ENCODE data around the gene MARF1. TPM values are rescaled to one million over a fixed set of nuclear protein-coding genes. Genes with fewer than 3 reads are reported as not detected.
A peak's percentile ranks its signal among the peaks of the same experiment; 100 is the strongest.
"Not testable (repeated sequence)": the region's sequence is repeated elsewhere in the genome, so short reads cannot be mapped to it uniquely, and the experiment has no call there.

The MARF1 gene
- total and polyA plus RNA-seq, 5 experiments from 2014 or later = 10.9 to 256 (median 18.2) TPM

DNA sequence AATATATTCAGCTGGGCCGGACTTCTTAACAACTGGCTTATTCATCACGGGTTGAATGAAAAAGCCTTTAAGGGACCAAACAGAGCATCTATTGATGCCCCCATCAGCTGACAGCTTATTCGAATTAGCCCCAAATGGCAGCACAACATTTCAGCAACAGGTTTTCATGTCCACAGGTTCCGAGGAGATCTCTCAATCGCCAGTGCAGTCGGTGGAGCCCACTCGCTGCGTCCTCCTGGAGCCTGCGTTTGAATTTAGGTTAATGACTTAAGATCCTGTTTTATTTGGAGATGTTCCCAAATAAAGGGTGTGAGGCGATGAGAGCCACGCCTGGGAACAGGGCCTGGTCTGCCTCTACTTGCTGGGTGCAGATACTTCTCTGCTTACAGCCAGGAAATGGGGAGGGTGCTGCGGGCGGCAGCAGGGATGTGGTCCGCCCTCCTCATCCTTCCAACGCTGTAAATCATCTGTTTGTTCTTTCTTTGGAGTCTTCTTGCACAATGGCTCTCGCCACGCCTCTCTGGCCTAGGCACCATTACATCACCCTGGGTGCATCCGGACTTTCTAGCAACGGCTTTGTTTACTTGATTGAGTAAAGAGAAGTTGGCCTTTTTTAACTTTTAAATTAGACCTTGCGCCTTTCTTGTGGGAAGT lies 29.7 kb upstream of the MARF1 start:
- POLR2A ChIA-PET = interaction anchor here (0.6 to 6.4 kb wide), 9 partner anchors 8 to 51 kb away, joined by 3 to 56 read pairs (median 5); partner anchors contain the start of genes MARF1 and NDE1
- H3K4me3 Mint-ChIP-seq = peak overlapping the region; percentile 58 to 86 (median 75)
- H3K36me3 Mint-ChIP-seq = peaks cover 0 to 64% (median 6%) of the 10 kb centered on the region in 3 donors
- peaks cover 31 to 59% (median 46%) of the 10 kb centered on the region in 4 donors for H3K4me1 Mint-ChIP-seq
- ATAC-seq (peak; percentile 90 to 96), DNase-seq (peak; percentile 50 to 94 (median 83))
- no peaks in the 10 kb centered on the region for H3K27me3 Mint-ChIP-seq
- no peaks in the 10 kb centered on the region for H3K9me3 Mint-ChIP-seq
- peak overlapping the region; percentile 89 to 99 (median 98) for H3K27ac Mint-ChIP-seq

DNA sequence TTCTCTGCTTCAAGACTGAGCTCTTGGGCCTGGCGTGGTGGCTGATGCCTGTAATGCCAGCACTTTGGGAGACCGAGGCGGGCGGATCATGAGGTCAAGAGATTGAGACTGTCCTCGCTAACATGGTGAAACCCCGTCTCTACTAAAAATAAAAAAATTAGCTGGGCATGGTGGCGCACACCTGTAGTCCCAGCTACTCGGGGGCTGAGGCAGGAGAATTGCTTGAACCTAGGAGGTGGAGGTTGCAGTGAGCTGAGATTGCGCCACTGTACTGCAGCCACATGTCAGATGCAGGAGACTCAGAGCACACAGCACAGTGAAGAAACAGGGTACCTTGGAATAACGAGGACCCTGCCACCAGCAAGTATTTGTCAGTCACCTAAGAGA lies 29.2 kb upstream of the MARF1 start:
- peaks cover 0 to 65% (median 8%) of the 10 kb centered on the region in 3 donors for H3K36me3 Mint-ChIP-seq
- H3K4me1 Mint-ChIP-seq = peaks cover 31 to 59% (median 46%) of the 10 kb centered on the region in 4 donors
- ATAC-seq = peak in 1 of 2 donors; percentile 2

DNA sequence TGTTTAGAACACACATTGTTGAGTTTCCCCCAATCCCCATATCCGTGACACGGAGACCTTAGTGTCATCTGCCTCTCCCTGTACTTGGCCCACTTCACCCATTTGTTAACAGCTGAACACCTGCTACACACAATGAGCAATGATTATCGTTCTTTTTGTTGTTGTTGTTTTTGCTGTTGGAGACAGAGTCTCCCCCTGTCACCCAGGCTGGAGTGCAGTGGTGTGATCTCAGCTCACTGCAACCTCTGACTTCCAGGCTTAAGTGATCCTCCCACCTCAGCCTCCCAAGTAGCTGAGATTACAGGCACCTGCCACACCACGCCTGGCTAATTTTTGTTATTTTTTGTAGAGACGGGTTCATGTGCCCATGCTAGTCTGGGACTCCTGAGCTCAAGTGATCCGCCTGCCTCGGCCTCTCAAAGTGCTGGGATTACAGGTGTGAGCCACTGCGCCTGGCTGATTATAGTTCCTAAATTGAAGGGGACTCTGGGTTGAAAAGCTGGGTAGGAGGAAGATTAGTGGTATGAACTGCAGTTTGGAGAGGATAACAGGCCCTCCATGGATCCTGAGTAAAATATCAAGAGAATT lies 28.7 kb upstream of the MARF1 start:
- H3K4me3 Mint-ChIP-seq = peak overlapping the region in 6 of 10 donors; percentile 16 to 70 (median 27)
- POLR2A ChIA-PET = interaction anchor here (0.5 to 6.4 kb wide), 9 partner anchors 12 to 87 kb away, joined by 3 to 56 read pairs (median 5); partner anchors contain the start of genes MARF1 and NDE1
- peak overlapping the region; percentile 89 to 99 (median 98) for H3K27ac Mint-ChIP-seq
- DNase-seq (no peak), ATAC-seq (no peak)
- peaks cover 29 to 56% (median 46%) of the 10 kb centered on the region in 4 donors for H3K4me1 Mint-ChIP-seq
- no peaks in the 10 kb centered on the region for H3K9me3 Mint-ChIP-seq
- peaks cover 0 to 66% (median 10%) of the 10 kb centered on the region in 3 donors for H3K36me3 Mint-ChIP-seq
- H3K27me3 Mint-ChIP-seq = no peaks in the 10 kb centered on the region

More for the DNA sequence above, 29.2 kb upstream of the MARF1 start:
- peak overlapping the region; percentile 89 to 99 (median 98) for H3K27ac Mint-ChIP-seq
- POLR2A ChIA-PET = interaction anchor here (0.5 to 6.4 kb wide), 9 partner anchors 13 to 87 kb away, joined by 3 to 56 read pairs (median 5); partner anchors contain the start of genes MARF1 and NDE1
- H3K9me3 Mint-ChIP-seq, H3K27me3 Mint-ChIP-seq, DNase-seq: not testable (repeated sequence)
- peak overlapping the region in 7 of 10 donors; percentile 24 to 86 (median 76) for H3K4me3 Mint-ChIP-seq

DNA sequence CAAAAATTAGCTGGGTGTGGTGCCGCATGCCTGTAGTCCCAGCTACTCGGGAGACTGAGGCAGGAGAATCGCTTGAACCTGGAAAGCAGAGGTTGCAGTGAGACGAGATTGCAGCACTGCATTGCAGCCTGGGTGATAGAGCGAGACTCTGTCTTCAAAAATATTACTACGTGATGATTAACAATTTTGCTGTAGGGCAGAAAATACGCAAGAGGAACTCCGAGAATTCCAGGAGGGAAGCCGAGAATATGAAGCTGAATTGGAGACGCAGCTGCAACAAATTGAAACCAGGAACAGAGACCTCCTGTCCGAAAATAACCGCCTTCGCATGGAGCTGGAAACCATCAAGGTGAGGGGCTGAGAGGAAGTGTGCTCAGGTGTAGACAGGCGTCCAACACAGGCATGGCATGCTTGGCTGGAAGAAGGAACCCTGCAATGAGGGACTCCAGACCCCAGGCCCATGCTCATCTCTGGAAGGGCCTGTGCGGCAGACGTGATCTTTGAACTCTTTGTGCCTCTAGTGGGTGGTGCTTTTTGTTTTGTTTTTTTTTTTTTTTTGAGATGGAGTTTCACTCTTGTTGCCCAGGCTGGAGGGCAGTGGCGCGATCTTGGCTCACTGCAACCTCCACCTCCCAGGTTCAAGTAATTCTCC lies 24.3 kb upstream of the MARF1 start:
- H3K27me3 Mint-ChIP-seq = no peaks in the 10 kb centered on the region
- DNase-seq (no peak), ATAC-seq (no peak)
- peak overlapping the region in 4 of 10 donors; percentile 20 to 51 (median 38) for H3K27ac Mint-ChIP-seq
- no peak overlapping the region for H3K4me3 Mint-ChIP-seq
- H3K9me3 Mint-ChIP-seq = no peaks in the 10 kb centered on the region
- H3K4me1 Mint-ChIP-seq = peaks cover 18 to 27% (median 18%) of the 10 kb centered on the region in 4 donors
- peaks cover 0 to 80% (median 19%) of the 10 kb centered on the region in 3 donors for H3K36me3 Mint-ChIP-seq
- POLR2A ChIA-PET = no interaction called here

DNA sequence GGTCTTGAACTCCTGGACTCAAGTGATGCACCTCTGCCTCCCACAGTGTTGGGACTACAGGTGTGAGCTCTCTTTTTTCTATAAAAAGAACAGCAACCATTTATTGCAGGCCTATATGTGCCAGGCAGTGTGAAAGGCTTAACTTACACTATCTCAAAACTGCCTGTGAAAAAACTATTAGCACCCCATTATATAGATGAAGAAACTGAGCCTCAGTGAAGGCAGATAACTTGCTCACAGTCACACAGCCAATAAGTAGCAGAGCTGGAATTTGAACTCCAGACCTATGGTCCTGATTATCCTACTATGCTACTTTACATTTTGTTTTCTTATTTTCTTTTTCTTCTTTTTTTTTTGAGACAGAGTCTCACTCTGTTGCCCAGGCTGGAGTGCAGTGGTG lies 22.2 kb upstream of the MARF1 start:
- no peaks in the 10 kb centered on the region for H3K27me3 Mint-ChIP-seq
- no peaks in the 10 kb centered on the region for H3K9me3 Mint-ChIP-seq
- no peak for DNase-seq
- POLR2A ChIA-PET = interaction anchor here (0.7 to 1.7 kb wide), 2 partner anchors 8 to 12 kb away, joined by 3 to 4 read pairs; no protein-coding TSS in a partner anchor
- H3K36me3 Mint-ChIP-seq = peaks cover 0 to 81% (median 16%) of the 10 kb centered on the region in 3 donors
- no peak for ATAC-seq
- no peak overlapping the region for H3K27ac Mint-ChIP-seq
- H3K4me3 Mint-ChIP-seq = no peak overlapping the region
- H3K4me1 Mint-ChIP-seq = peaks cover 18 to 33% (median 27%) of the 10 kb centered on the region in 4 donors

DNA sequence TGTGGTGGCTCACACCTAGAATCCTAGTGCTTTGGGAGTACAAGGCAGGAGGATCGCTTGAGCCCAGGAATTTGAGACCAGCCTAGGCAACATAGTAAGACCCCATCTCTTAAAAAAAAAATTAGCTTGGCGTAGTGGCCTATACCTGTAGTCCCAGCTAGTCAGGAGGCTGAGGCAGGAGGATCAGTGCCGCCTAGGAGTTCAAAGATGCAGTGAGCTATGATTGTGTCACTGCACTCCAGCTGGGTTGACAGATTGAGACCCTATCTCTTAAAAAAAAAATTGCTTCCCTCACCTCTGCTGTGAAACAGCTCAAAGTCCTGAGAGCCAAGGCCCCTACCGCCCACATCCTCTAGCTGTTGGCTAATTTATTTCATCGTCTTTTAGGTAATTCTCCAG lies 17.2 kb upstream of the MARF1 start:
- Mint-ChIP-seq H3K4me1 (peaks cover 29 to 68% (median 61%) of the 10 kb centered on the region in 4 donors), H3K4me3 (peak overlapping the region in 8 of 10 donors; percentile 8 to 69 (median 40)), H3K9me3 (no peaks in the 10 kb centered on the region), H3K36me3 (peaks cover 0 to 61% (median 3%) of the 10 kb centered on the region in 3 donors), H3K27me3 (no peaks in the 10 kb centered on the region), H3K27ac (peak overlapping the region; percentile 86 to 97 (median 96))
- DNase-seq (no peak), ATAC-seq (no peak)
- POLR2A ChIA-PET = interaction anchor here (0.7 to 5.8 kb wide), 5 partner anchors 10 to 24 kb away, joined by 3 to 59 read pairs (median 16); partner anchors contain the start of genes MARF1 and NDE1

DNA sequence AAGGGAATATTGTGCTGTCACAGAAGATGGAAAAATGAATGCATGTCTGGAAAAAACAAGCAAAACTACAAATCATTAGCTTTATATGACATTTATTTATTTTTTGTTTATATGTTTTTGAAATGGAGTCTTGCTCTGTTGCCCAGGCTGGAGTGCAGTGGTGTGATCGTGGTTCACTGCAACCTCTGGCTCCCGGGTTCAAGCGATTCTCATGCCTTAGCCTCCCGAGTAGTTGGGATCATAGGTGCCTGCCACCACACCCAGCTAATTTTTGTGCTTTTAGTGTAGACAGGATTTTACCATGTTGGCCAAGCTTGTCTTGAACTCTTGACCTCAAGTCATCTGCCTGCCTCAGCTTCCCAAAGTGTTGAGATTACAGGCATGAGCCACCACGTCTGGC lies 15.6 kb upstream of the MARF1 start:
- DNase-seq (no peak), ATAC-seq (no peak)
- no peaks in the 10 kb centered on the region for H3K27me3 Mint-ChIP-seq
- POLR2A ChIA-PET = interaction anchor here (0.6 to 5.8 kb wide), 6 partner anchors 12 to 84 kb away, joined by 3 to 59 read pairs (median 5); partner anchors contain the start of gene MARF1
- peak overlapping the region; percentile 38 to 83 (median 70) for H3K4me3 Mint-ChIP-seq
- no peaks in the 10 kb centered on the region for H3K9me3 Mint-ChIP-seq
- peaks cover 0 to 55% (median 0%) of the 10 kb centered on the region in 3 donors for H3K36me3 Mint-ChIP-seq
- peaks cover 28 to 82% (median 69%) of the 10 kb centered on the region in 4 donors for H3K4me1 Mint-ChIP-seq
- peak overlapping the region; percentile 86 to 97 (median 96) for H3K27ac Mint-ChIP-seq

DNA sequence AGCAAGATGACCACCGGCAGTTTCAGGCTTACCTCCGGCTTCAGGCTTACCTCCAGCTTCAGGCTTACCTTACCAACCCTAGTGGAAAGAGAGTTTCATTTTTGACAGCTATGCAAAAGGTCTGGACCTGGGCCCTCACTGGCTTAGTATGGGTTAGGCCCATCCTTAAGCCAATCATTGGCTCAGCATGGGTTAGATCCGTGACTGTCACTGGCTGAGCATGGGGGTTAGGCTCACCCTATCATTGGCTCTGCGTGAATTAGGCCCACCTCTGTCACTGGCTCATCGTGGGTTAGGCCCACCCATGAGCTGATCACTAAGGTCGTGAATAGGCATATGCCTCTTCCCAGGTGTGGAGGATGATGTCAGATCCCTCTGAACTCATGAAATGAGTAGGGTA lies 15.2 kb upstream of the MARF1 start:
- Mint-ChIP-seq H3K36me3 (peaks cover 0 to 55% (median 3%) of the 10 kb centered on the region in 3 donors), H3K4me1 (peaks cover 28 to 83% (median 71%) of the 10 kb centered on the region in 4 donors), H3K4me3 (peak overlapping the region in 4 of 10 donors; percentile 10 to 66 (median 46)), H3K27ac (peak overlapping the region; percentile 81 to 97 (median 94)), H3K27me3 (no peaks in the 10 kb centered on the region), H3K9me3 (no peaks in the 10 kb centered on the region)
- POLR2A ChIA-PET = interaction anchor here (1.0 to 5.8 kb wide), 4 partner anchors 13 to 24 kb away, joined by 3 to 59 read pairs (median 20); partner anchors contain the start of gene MARF1
- ATAC-seq (peak in 1 of 2 donors; percentile 25), DNase-seq (no peak)

DNA sequence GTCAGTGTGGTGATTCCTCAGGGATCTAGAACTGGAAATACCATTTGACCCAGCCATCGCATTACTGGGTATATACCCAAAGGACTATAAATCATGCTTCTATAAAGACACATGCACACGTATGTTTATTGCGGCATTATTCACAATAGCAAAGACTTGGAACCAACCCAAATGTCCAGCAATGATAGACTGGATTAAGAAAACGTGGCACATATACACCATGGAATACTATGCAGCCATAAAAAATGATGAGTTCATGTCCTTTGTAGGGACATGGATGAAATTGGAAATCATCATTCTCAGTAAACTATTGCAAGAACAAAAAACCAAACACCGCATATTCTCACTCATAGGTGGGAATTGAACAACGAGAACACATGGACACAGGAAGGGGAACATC lies 12.6 kb upstream of the MARF1 start:
- not testable (repeated sequence) for DNase-seq, ATAC-seq, H3K9me3 Mint-ChIP-seq, H3K4me3 Mint-ChIP-seq, H3K27me3 Mint-ChIP-seq, H3K27ac Mint-ChIP-seq
- Mint-ChIP-seq H3K36me3 (peaks cover 5 to 41% (median 5%) of the 10 kb centered on the region in 3 donors), H3K4me1 (peaks cover 24 to 84% (median 75%) of the 10 kb centered on the region in 4 donors)
- POLR2A ChIA-PET = interaction anchor here (5.8 kb wide), 1 partner anchor 11 kb away, joined by 59 read pairs; the partner anchor contains the start of gene MARF1

DNA sequence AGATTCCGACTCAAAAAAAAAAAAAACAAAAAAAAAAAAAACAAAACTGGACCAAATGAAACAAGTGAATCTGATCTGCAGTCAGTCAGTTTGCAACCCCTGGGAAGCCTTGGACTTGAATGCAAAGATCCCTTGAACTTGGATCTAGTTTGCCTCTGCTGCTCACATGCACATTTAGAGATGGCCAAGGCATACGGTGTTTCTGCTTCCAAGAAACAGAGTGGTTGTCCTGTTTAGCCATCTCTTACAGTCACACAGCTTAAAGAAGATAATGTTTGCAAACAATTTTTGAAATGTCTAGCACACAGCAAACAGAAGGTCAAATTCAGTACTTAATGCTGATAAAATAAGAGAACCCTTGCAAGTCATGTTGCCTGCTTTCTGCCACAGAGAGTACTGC lies 11.6 kb upstream of the MARF1 start:
- ATAC-seq (no peak), DNase-seq (no peak)
- no peaks in the 10 kb centered on the region for H3K9me3 Mint-ChIP-seq
- POLR2A ChIA-PET = interaction anchor here (3.1 kb wide), 1 partner anchor 11 kb away, joined by 15 read pairs; the partner anchor contains the start of gene MARF1
- H3K27ac Mint-ChIP-seq = peak overlapping the region in 7 of 10 donors; percentile 6 to 83 (median 34)
- H3K4me3 Mint-ChIP-seq = peak overlapping the region in 1 of 10 donors; percentile 10
- peaks cover 5 to 38% (median 8%) of the 10 kb centered on the region in 3 donors for H3K36me3 Mint-ChIP-seq
- peaks cover 0 to 1% (median 0%) of the 10 kb centered on the region in 5 donors for H3K27me3 Mint-ChIP-seq
- peaks cover 22 to 78% (median 72%) of the 10 kb centered on the region in 4 donors for H3K4me1 Mint-ChIP-seq

DNA sequence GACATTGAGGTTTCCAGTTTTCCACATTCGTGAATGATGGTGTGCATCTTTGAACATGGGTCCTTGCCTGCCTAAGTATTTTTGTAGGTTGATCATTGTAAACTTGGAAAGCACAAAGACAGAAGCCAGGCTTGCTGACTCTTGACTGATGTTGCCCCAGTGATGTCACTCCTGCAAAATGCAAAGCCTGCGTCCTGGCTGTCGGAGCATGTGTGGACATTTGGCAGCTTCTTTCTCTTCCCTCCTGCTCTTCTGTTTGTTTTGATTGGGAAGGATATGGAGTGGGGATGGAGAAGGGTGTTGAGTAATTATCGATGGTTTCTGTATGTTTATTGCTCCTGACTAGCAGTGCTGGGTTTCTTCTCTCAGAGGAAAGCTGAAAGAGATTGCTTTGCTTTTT lies 10.3 kb upstream of the MARF1 start:
- peak overlapping the region in 9 of 10 donors; percentile 55 to 100 (median 72) for H3K4me3 Mint-ChIP-seq
- peak overlapping the region in 9 of 10 donors; percentile 53 to 98 (median 69) for H3K27ac Mint-ChIP-seq
- H3K9me3 Mint-ChIP-seq = no peaks in the 10 kb centered on the region
- POLR2A ChIA-PET = interaction anchor here (0.6 to 3.1 kb wide), 7 partner anchors 9 to 978 kb away, joined by 3 to 15 read pairs (median 3); partner anchors contain the start of gene MARF1
- no peak for DNase-seq
- peaks cover 5 to 38% (median 8%) of the 10 kb centered on the region in 3 donors for H3K36me3 Mint-ChIP-seq
- peaks cover 19 to 72% (median 61%) of the 10 kb centered on the region in 4 donors for H3K4me1 Mint-ChIP-seq
- ATAC-seq = no peak
- H3K27me3 Mint-ChIP-seq = peaks cover 0 to 2% (median 0%) of the 10 kb centered on the region in 5 donors

All from naive thymus-derived CD8-positive, alpha-beta T cell (primary cell).